DND-41 (cell line): ENCODE results near the gene SHB.

Experiments used
- EZH2 ChIP-seq: IDR thresholded peaks from 3 replicates; pipeline ENCODE4 v1.6.1; 2012; ENCODE audit warnings: borderline replicate concordance, low read depth, mild to moderate bottlenecking, moderate library complexity, low read length, inconsistent platforms; ENCODE audit not compliant: severe bottlenecking
- TF ChIP-seq, protein P1 (sequence below): IDR thresholded peaks from 2 replicates; pipeline ENCODE4 v1.5.1; 2012; ENCODE audit warnings: borderline replicate concordance, low read length, moderate library complexity, mild to moderate bottlenecking; ENCODE audit not compliant: poor library complexity, severe bottlenecking; ENCODE audit errors: extremely low read depth

- TF ChIP-seq, protein P1, sequence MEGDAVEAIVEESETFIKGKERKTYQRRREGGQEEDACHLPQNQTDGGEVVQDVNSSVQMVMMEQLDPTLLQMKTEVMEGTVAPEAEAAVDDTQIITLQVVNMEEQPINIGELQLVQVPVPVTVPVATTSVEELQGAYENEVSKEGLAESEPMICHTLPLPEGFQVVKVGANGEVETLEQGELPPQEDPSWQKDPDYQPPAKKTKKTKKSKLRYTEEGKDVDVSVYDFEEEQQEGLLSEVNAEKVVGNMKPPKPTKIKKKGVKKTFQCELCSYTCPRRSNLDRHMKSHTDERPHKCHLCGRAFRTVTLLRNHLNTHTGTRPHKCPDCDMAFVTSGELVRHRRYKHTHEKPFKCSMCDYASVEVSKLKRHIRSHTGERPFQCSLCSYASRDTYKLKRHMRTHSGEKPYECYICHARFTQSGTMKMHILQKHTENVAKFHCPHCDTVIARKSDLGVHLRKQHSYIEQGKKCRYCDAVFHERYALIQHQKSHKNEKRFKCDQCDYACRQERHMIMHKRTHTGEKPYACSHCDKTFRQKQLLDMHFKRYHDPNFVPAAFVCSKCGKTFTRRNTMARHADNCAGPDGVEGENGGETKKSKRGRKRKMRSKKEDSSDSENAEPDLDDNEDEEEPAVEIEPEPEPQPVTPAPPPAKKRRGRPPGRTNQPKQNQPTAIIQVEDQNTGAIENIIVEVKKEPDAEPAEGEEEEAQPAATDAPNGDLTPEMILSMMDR: no peak
- TF ChIP-seq EZH2: no peak
Measured at GRCh38 chr9:37946971-37947370, 122.1 kb downstream of the SHB start.
